Parathyroid adenoma (tissue), 2 donors: ENCODE measurements around the gene KPNA4.

Experiments used
- H2AFZ ChIP-seq: fragments of 300-600 bp; sonication (generic); one replicate; pipeline ENCODE4 v1.7.0; 2017; ENCODE audit warnings: antibody characterized with exemption, mild to moderate bottlenecking
- H3K27ac ChIP-seq: fragments of 300-600 bp; sonication (generic); one replicate; pipeline ENCODE4 v1.7.0; 2017
- H3K27me3 ChIP-seq: fragments of 300-600 bp; sonication (generic); one replicate; pipeline ENCODE4 v1.7.0; 2017; ENCODE audit warnings: low read length; ENCODE audit not compliant: control insufficient read depth, insufficient read depth
- H3K36me3 ChIP-seq: fragments of 300-600 bp; sonication (generic); one replicate; pipeline ENCODE4 v1.7.0; 2017; ENCODE audit warnings: low read length; ENCODE audit not compliant: control insufficient read depth, insufficient read depth
- H3K4me1 ChIP-seq: fragments of 300-600 bp; sonication (generic); one replicate; pipeline ENCODE4 v1.7.0; 2017; ENCODE audit warnings: control low read depth
- H3K4me2 ChIP-seq: fragments of 300-600 bp; sonication (generic); one replicate; pipeline ENCODE4 v1.7.0; 2017; ENCODE audit warnings: low read length
- H3K4me3 ChIP-seq: fragments of 300-600 bp; sonication (generic); one replicate; pipeline ENCODE4 v1.7.0; 2017; ENCODE audit warnings: low read depth, low read length
- H3K79me2 ChIP-seq: fragments of 300-600 bp; sonication (generic); one replicate; pipeline ENCODE4 v1.7.0; 2017; ENCODE audit warnings: control low read depth
- H3K9ac ChIP-seq: fragments of 300-600 bp; sonication (generic); one replicate; pipeline ENCODE4 v1.7.0; 2017; ENCODE audit warnings: mild to moderate bottlenecking
- H3K9me3 ChIP-seq: fragments of 300-600 bp; sonication (generic); one replicate; pipeline ENCODE4 v1.7.0; 2017; ENCODE audit warnings: low read length; ENCODE audit not compliant: control insufficient read depth
- TF ChIP-seq, protein P1 (sequence below): fragments of 300-600 bp; sonication (generic); IDR thresholded peaks from one replicate; pipeline ENCODE4 v1.7.0; 2017; ENCODE audit warnings: antibody characterized with exemption, mild to moderate bottlenecking
- donor health status: primary hyperparathyroidism.

The KPNA4 gene

DNA sequence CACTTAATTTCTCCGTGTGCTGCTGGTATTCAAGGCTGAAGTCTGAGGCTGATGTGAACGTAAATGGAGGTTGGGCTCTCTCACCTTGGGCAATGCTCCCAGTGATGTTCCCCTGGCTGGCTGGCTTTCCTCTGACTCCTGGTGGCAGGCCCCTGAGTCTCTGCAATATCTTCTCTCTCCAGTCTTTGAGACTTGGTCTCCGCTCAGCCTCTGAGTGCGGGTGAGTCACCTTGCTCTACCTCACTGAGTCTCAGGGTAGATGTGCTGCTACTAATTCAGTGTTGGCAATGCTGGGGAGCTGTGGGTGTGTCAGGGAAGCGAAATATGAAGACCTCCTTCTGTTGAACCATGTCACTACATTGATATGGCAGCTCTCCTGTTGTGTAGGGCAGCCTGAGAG, 84.4 kb downstream of the KPNA4 start:
- H3K27ac ChIP-seq = no peak overlapping the region
- H2AFZ ChIP-seq = no peak overlapping the region
- H3K9me3 ChIP-seq = no peaks in the 10 kb centered on the region
- no peaks in the 10 kb centered on the region for H3K27me3 ChIP-seq
- no peak overlapping the region for H3K4me3 ChIP-seq
- H3K79me2 ChIP-seq = no peaks in the 10 kb centered on the region
- no peaks in the 10 kb centered on the region for H3K36me3 ChIP-seq
- H3K9ac ChIP-seq = no peak overlapping the region
- H3K4me2 ChIP-seq = no peak overlapping the region
- TF ChIP-seq, protein P1, sequence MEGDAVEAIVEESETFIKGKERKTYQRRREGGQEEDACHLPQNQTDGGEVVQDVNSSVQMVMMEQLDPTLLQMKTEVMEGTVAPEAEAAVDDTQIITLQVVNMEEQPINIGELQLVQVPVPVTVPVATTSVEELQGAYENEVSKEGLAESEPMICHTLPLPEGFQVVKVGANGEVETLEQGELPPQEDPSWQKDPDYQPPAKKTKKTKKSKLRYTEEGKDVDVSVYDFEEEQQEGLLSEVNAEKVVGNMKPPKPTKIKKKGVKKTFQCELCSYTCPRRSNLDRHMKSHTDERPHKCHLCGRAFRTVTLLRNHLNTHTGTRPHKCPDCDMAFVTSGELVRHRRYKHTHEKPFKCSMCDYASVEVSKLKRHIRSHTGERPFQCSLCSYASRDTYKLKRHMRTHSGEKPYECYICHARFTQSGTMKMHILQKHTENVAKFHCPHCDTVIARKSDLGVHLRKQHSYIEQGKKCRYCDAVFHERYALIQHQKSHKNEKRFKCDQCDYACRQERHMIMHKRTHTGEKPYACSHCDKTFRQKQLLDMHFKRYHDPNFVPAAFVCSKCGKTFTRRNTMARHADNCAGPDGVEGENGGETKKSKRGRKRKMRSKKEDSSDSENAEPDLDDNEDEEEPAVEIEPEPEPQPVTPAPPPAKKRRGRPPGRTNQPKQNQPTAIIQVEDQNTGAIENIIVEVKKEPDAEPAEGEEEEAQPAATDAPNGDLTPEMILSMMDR = no peak
- no peaks in the 10 kb centered on the region for H3K4me1 ChIP-seq

DNA sequence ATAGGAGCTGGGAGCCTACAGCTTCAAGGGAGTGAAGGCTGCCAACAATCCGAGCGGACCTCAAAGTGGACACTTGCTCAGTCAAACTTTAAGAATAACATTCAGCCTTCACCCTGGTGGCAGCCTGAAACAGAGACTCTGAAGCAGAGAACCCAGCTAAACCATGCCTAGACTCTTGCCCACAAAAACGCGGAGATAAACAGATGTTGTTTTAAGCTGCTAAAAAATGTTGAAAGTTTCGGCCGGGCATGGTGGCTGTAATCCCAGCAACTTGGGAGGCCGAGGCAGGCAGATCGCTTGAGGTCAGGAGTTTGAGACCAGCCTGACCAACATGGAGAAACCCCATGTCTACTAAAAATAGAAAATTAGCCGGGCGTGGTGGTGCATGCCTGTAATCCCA, 86.0 kb downstream of the KPNA4 start:
- Histone ChIP-seq H3K9me3 (no peaks in the 10 kb centered on the region), H3K27ac (no peak overlapping the region), H3K4me3 (no peak overlapping the region), H3K4me1 (no peaks in the 10 kb centered on the region), H3K27me3 (no peaks in the 10 kb centered on the region), H3K4me2 (no peak overlapping the region), H3K79me2 (no peaks in the 10 kb centered on the region), H3K36me3 (no peaks in the 10 kb centered on the region), H3K9ac (no peak overlapping the region), H2AFZ (no peak overlapping the region)
- TF ChIP-seq, protein P1 = no peak

DNA sequence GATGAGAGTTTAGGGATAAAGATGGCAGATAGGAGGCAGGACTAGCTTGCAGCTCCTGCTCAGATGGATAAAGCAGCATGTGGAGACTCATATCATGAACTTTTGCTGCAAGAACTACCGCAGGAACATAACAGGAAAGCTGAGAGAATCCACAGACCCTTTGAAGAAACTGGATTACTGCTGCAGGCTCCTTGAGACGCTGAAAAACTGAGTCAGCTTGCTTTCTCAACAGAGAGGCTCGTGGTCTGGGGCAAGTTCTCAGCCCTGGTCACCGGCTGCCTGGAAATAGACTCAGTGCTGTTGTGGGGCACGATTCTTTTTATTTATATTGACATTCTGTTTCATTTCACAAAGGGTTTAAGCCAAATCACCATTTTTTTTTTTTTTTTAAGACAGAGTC, 87.0 kb downstream of the KPNA4 start:
- TF ChIP-seq, protein P1 = no peak
- H3K27me3 ChIP-seq = no peaks in the 10 kb centered on the region
- no peak overlapping the region for H2AFZ ChIP-seq
- H3K9me3 ChIP-seq = no peaks in the 10 kb centered on the region
- H3K79me2 ChIP-seq = no peaks in the 10 kb centered on the region
- no peaks in the 10 kb centered on the region for H3K36me3 ChIP-seq
- no peak overlapping the region for H3K27ac ChIP-seq
- H3K4me1 ChIP-seq = no peaks in the 10 kb centered on the region
- H3K4me2 ChIP-seq = no peak overlapping the region
- H3K4me3 ChIP-seq = no peak overlapping the region
- H3K9ac ChIP-seq = no peak overlapping the region

- Histone ChIP-seq H3K79me2 (no peaks in the 10 kb centered on the region), H3K4me2 (no peak overlapping the region), H3K27me3 (no peaks in the 10 kb centered on the region), H2AFZ (no peak overlapping the region), H3K27ac (no peak overlapping the region), H3K4me1 (no peaks in the 10 kb centered on the region), H3K9me3 (no peaks in the 10 kb centered on the region), H3K9ac (no peak overlapping the region), H3K4me3 (no peak overlapping the region), H3K36me3 (no peaks in the 10 kb centered on the region)
- TF ChIP-seq, protein P1 = no peak
Observed at GRCh38 chr3:160477750-160478149, 87.6 kb downstream of the KPNA4 start.

DNA sequence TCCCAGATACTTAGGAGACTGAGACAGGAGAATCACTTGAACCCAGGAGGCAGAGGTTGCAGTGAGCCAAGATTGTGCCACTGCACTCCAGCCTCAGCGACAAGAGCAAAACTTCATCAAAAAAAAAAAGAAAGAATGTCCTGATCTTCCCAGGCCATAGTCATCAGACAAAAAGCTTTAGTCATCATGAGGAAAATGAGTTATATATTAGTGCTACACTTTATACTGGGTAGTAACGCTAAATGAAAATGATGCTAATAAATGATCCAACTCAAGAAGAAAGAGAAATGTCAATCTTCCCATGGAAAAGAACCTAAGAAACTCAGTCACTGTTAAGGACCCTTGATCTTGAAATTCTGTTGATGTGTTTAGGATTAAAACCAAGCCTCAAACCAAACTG, 89.5 kb downstream of the KPNA4 start:
- H3K27ac ChIP-seq = no peak overlapping the region
- H2AFZ ChIP-seq = no peak overlapping the region
- no peak overlapping the region for H3K9ac ChIP-seq

More for the DNA sequence above, 89.5 kb downstream of the KPNA4 start:
- Histone ChIP-seq H3K79me2 (no peaks in the 10 kb centered on the region), H3K4me3 (no peak overlapping the region), H3K9me3 (no peaks in the 10 kb centered on the region), H3K4me1 (no peaks in the 10 kb centered on the region), H3K36me3 (no peaks in the 10 kb centered on the region), H3K4me2 (no peak overlapping the region), H3K27me3 (no peaks in the 10 kb centered on the region)
- TF ChIP-seq, protein P1 = no peak
